GM12878 (cell line): ENCODE results near the gene FBXL7. TPM values are rescaled to one million over a fixed set of nuclear protein-coding genes. Genes with fewer than 3 reads are reported as not detected.

Source experiments
- LARP7 ChIP-seq: fragments of 450-650 bp; IDR thresholded peaks from 2 replicates; pipeline ENCODE4 v1.6.1; 2017; ENCODE audit warnings: mild to moderate bottlenecking
- MYC ChIP-seq: IDR thresholded peaks from 2 replicates; pipeline ENCODE4 v1.6.1; 2011; ENCODE audit warnings: mild to moderate bottlenecking, low read length, moderate library complexity, inconsistent platforms; ENCODE audit not compliant: insufficient read depth, insufficient replicate concordance, insufficient read length, severe bottlenecking
- RBBP5 ChIP-seq: fragments of 200-600 bp; sonication (generic); conservative IDR thresholded peaks from 2 replicates; pipeline ENCODE4 v1.6.1; 2016
- SUPT20H ChIP-seq: IDR thresholded peaks from 2 replicates; pipeline ENCODE4 v1.6.1; 2011; ENCODE audit warnings: low read depth, mild to moderate bottlenecking, low read length, moderate library complexity, borderline replicate concordance; ENCODE audit not compliant: control insufficient read depth
- TCF12 ChIP-seq: IDR thresholded peaks from 2 replicates; pipeline ENCODE4 v1.6.1; 2011; ENCODE audit warnings: low read depth, mild to moderate bottlenecking, low read length
- WRNIP1 ChIP-seq: IDR thresholded peaks from 2 replicates; pipeline ENCODE4 v1.6.1; 2011; ENCODE audit warnings: low read depth, low read length, improper control_type of control experiment, borderline replicate concordance
- polyA plus RNA-seq, 11 experiments: library from polyadenylated mRNA; depleted of rRNA in 4 of 11; unstranded in 6 of 11; stranded (reverse) in 5 of 11; fragments of >200 nt; fragmentation: Nextera tagmentation in 4 of 11; fragmentation: Illumina TruSeq in 1 of 11; extraction: Ambion mirVana in 4 of 11; extraction: Trizol in 1 of 11; gene quantifications; 1 replicate in 1 of 11; 2 replicates in 10 of 11; pipeline versions ENCODE4 v1.2.1 to v1.2.3, GENCODE V29; 2011 to 2016; ENCODE audit warnings: inconsistent platforms in 2 of 11, missing spikeins in 2 of 11, low read depth in 1 of 11
- total RNA-seq, 4 experiments: library from RNA; depleted of rRNA in 3 of 4; stranded (reverse); fragments of >200 nt in 3 of 4; fragmentation: Illumina TruSeq in 1 of 4; extraction: Trizol in 1 of 4; gene quantifications; 2 replicates each; pipeline versions ENCODE4 v1.2.1 to v1.2.3, GENCODE V29; 2013 to 2021
- TF ChIP-seq, protein P1 (sequence below): IDR thresholded peaks from 2 replicates; pipeline ENCODE4 v1.6.1; 2012; ENCODE audit warnings: low read depth, low read length, improper control_type of control experiment
- TF ChIP-seq, protein P2 (sequence below): fragments of 450-650 bp; IDR thresholded peaks from 2 replicates; pipeline ENCODE4 v1.6.1; 2017; ENCODE audit warnings: mild to moderate bottlenecking, moderate library complexity

The FBXL7 gene
- total and polyA plus RNA-seq, 10 of the 15 experiments (the other 5 are each of a cell fraction or from before 2014, with no cell fraction given): 0.03 to 0.44 (median 0.16) TPM

DNA sequence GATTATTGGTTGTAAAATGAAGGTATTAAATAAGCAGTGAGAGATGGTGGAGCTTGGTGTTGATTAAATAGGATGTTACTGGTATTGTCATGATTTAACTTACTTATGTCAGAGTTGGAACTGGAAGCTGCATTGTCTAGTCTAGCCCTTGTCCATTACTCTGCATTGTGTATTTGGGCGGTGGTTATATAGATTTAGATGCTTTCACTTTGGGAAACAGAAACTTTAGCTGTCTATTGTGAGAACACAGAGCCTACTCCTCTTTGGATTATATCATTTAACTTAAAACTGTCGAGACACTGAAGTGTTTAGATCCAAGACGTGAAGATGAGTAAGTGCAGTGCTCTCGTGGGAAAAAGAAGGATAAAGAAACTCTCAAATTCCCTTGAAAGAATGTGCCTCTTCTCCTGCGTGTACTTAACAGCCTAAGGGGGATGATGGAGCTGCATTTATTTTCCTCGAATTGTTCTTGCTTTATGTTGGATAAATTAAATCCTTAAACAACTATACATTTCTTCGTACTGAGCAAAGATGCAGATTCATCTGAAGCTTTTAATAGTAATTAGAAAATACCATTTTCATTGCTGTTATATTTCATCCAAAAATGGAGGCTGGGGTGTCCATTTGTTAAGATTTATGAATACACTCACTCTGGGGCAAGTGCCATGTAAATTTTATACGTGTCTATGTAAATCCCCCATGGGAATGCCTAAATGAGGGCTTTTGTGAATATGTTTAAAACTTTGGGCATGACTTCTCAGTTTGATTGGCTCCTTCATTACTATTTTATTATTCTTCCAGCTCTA, 21.6 kb downstream of the FBXL7 start (continued):
- TF ChIP-seq RBBP5 (no peak), MYC (no peak), SUPT20H (no peak), TCF12 (no peak), LARP7 (no peak), WRNIP1 (no peak)
- TF ChIP-seq, protein P1, sequence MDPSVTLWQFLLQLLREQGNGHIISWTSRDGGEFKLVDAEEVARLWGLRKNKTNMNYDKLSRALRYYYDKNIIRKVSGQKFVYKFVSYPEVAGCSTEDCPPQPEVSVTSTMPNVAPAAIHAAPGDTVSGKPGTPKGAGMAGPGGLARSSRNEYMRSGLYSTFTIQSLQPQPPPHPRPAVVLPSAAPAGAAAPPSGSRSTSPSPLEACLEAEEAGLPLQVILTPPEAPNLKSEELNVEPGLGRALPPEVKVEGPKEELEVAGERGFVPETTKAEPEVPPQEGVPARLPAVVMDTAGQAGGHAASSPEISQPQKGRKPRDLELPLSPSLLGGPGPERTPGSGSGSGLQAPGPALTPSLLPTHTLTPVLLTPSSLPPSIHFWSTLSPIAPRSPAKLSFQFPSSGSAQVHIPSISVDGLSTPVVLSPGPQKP: no peak
- TF ChIP-seq, protein P2, sequence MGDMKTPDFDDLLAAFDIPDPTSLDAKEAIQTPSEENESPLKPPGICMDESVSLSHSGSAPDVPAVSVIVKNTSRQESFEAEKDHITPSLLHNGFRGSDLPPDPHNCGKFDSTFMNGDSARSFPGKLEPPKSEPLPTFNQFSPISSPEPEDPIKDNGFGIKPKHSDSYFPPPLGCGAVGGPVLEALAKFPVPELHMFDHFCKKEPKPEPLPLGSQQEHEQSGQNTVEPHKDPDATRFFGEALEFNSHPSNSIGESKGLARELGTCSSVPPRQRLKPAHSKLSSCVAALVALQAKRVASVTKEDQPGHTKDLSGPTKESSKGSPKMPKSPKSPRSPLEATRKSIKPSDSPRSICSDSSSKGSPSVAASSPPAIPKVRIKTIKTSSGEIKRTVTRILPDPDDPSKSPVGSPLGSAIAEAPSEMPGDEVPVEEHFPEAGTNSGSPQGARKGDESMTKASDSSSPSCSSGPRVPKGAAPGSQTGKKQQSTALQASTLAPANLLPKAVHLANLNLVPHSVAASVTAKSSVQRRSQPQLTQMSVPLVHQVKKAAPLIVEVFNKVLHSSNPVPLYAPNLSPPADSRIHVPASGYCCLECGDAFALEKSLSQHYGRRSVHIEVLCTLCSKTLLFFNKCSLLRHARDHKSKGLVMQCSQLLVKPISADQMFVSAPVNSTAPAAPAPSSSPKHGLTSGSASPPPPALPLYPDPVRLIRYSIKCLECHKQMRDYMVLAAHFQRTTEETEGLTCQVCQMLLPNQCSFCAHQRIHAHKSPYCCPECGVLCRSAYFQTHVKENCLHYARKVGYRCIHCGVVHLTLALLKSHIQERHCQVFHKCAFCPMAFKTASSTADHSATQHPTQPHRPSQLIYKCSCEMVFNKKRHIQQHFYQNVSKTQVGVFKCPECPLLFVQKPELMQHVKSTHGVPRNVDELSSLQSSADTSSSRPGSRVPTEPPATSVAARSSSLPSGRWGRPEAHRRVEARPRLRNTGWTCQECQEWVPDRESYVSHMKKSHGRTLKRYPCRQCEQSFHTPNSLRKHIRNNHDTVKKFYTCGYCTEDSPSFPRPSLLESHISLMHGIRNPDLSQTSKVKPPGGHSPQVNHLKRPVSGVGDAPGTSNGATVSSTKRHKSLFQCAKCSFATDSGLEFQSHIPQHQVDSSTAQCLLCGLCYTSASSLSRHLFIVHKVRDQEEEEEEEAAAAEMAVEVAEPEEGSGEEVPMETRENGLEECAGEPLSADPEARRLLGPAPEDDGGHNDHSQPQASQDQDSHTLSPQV: no peak
- TF ChIP-seq, all 136 proteins: peak for 0
